ENCODE measurements around the gene SPINT1.

Gene SPINT1

DNA sequence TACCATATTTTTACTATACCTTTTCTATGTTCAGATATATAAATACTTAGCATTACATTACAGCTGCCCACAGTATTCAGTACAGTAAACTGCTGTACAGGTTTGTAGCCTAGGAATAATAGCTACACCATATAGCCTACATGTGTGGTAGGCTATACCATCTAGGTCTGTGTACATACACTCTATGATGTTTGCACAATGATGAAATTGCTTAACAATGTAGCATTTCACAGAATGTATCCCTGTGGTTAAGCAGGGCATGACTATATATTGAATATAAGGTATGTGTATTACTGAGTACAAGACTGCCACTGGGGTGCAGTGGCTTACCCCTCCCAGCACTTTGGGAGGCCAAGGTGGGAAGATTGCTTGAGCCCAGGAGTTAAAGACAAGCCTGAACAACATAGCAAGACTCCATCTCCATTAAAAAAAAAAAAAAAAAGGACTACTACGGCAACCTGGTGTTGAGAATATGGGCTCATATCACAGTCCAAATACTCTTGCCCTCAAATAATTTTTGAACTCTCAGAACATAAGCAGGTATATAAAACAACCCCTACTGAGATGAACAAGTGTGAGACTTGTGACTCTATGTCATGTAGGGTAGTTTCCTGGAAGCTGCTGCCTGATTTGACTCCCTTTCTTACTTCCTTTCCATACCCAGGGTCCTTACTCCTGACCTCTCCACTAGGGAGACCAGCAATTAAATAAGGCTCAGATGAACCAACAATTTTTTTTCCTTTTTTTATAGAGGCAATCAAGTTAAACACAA, 20.1 kb upstream of the SPINT1 start:
- Histone ChIP-seq H3K4me3 (ENCODE audit: low read length) (no peak overlapping the region), H2AFZ (ENCODE audit: low read depth, low read length) (no peak overlapping the region), H3K9me3 (ENCODE audit: insufficient read depth, low read length) (no peaks in the 10 kb centered on the region), H3K9ac (ENCODE audit: low read length) (no peak overlapping the region), H3K36me3 (replicated peaks; ENCODE audit: low read depth, low read length) (no peaks in the 10 kb centered on the region), H3K27ac (ENCODE audit: low read length) (no peak overlapping the region), H3K4me2 (ENCODE audit: low read length) (no peak overlapping the region), H3K79me2 (ENCODE audit: low read length) (no peaks in the 10 kb centered on the region), H4K20me1 (ENCODE audit: insufficient read depth, low read length) (no peaks in the 10 kb centered on the region), H3K27me3 (ENCODE audit: low read depth, low read length) (0 out of 2 replicates have a peak, but pooled peaks cover 5% of the 10 kb centered on the region), H3K4me1 (ENCODE audit: low read length) (no peaks in the 10 kb centered on the region)
- TF ChIP-seq, protein P1, sequence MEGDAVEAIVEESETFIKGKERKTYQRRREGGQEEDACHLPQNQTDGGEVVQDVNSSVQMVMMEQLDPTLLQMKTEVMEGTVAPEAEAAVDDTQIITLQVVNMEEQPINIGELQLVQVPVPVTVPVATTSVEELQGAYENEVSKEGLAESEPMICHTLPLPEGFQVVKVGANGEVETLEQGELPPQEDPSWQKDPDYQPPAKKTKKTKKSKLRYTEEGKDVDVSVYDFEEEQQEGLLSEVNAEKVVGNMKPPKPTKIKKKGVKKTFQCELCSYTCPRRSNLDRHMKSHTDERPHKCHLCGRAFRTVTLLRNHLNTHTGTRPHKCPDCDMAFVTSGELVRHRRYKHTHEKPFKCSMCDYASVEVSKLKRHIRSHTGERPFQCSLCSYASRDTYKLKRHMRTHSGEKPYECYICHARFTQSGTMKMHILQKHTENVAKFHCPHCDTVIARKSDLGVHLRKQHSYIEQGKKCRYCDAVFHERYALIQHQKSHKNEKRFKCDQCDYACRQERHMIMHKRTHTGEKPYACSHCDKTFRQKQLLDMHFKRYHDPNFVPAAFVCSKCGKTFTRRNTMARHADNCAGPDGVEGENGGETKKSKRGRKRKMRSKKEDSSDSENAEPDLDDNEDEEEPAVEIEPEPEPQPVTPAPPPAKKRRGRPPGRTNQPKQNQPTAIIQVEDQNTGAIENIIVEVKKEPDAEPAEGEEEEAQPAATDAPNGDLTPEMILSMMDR (IDR thresholded peaks at IDR 0.05; ENCODE audit: low read depth, low read length): no peak
- TF ChIP-seq EZH2phosphoT487 (IDR thresholded peaks at IDR 0.05; ENCODE audit: low read depth): no peak

DNA sequence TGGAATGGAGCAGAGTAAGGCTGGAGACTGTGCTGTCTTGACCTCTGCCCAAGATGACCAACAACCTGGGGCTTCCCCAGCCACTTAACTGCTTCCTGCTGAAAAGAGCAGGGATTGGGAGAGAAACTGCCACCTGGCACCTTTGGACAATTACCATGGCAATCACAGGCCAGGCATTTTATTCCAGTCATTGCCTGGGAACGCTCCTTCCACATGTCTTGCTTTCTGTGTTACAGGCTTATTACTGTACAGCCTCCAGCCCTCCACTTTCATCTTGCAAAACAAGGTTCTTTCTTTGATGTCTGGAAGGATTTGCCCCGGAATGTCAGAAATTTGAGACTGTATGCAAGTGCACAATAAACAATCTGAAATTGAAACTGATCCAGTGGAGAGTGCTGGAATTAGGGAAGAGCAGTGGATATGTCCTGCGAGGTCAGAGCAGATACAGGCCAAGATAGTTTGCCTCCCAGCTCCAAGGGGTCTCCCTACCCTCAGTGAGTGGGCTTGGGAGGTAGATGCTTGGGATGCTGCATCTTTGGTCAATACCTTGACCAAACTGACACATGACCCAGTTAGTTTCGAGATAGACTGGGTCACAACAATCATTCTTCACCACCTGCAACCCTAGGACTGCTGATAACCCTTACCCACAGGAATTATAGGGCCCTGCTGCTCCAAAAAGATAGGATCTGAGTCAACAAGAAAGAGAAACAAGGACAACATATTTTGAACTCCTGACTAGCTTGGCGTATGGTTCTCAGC, 18.0 kb upstream of the SPINT1 start:
- Histone ChIP-seq H3K4me2 (ENCODE audit: low read length) (no peak overlapping the region), H3K9me3 (ENCODE audit: insufficient read depth, low read length) (no peaks in the 10 kb centered on the region), H3K27me3 (ENCODE audit: low read depth, low read length) (0 out of 2 replicates have a peak, but pooled peaks cover 5% of the 10 kb centered on the region), H4K20me1 (ENCODE audit: insufficient read depth, low read length) (no peaks in the 10 kb centered on the region), H3K79me2 (ENCODE audit: low read length) (no peaks in the 10 kb centered on the region), H3K4me1 (ENCODE audit: low read length) (no peaks in the 10 kb centered on the region), H3K36me3 (replicated peaks; ENCODE audit: low read depth, low read length) (no peaks in the 10 kb centered on the region), H2AFZ (ENCODE audit: low read depth, low read length) (no peak overlapping the region), H3K9ac (ENCODE audit: low read length) (no peak overlapping the region), H3K4me3 (ENCODE audit: low read length) (no peak overlapping the region), H3K27ac (ENCODE audit: low read length) (no peak overlapping the region)
- TF ChIP-seq EZH2phosphoT487 (IDR thresholded peaks at IDR 0.05; ENCODE audit: low read depth): no peak
- TF ChIP-seq, protein P1 (IDR thresholded peaks at IDR 0.05; ENCODE audit: low read depth, low read length): no peak

DNA sequence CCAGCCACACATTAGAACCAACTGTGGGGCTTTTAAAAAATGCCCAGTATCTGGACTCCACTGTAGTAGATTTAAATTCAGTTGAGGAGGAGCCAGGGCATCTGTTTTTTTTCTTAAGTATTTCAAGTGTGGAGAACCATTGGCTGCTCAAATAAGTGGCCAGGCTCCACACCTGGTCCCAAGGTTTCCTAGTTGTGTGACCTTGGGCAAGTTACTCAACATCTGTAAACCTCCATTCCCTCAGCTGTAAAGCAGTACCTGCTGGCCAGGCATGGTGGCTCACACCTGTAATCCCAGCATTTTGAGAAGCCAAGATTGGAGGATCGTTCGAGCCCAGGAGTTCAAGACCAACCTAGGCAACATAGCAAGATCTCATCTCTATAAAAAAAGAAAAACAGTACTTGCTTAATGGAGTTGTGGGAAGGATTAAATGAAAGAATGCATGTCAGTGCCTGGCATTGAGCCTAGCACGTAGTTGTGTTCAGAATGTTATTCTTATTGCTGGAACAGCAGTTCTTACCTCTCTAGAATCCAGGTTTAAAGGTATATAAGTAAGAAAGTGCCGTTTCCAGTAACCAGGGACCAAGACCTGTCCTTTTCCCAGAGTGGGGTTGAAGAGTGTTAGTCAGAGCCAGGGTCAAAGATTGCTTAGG, 17.3 kb upstream of the SPINT1 start:
- H3K27ac ChIP-seq (ENCODE audit: low read length): no peak overlapping the region
- no peak overlapping the region for H3K4me2 ChIP-seq (ENCODE audit: low read length)

More for the DNA sequence above, 17.3 kb upstream of the SPINT1 start:
- Histone ChIP-seq H3K9me3 (ENCODE audit: insufficient read depth, low read length) (no peaks in the 10 kb centered on the region), H3K36me3 (replicated peaks; ENCODE audit: low read depth, low read length) (no peaks in the 10 kb centered on the region), H3K4me1 (ENCODE audit: low read length) (no peaks in the 10 kb centered on the region), H3K27me3 (ENCODE audit: low read depth, low read length) (0 out of 2 replicates have a peak, but pooled peaks cover 5% of the 10 kb centered on the region), H3K9ac (ENCODE audit: low read length) (no peak overlapping the region), H2AFZ (ENCODE audit: low read depth, low read length) (no peak overlapping the region), H3K4me3 (ENCODE audit: low read length) (no peak overlapping the region), H3K79me2 (ENCODE audit: low read length) (no peaks in the 10 kb centered on the region), H4K20me1 (ENCODE audit: insufficient read depth, low read length) (no peaks in the 10 kb centered on the region)
- TF ChIP-seq EZH2phosphoT487 (IDR thresholded peaks at IDR 0.05; ENCODE audit: low read depth): no peak
- TF ChIP-seq, protein P1 (IDR thresholded peaks at IDR 0.05; ENCODE audit: low read depth, low read length): no peak
